Stimulated activated CD4-positive, alpha-beta T cell treated with anti-CD3 and anti-CD28 coated beads, Interleukin-1b, Interleukin-23, amount 100 ng/mL, for 1 hour (primary cell): Measurements from ENCODE around the gene CTNNAL1.
"Not testable (repeated sequence)": the region's sequence is repeated elsewhere in the genome, so short reads cannot be mapped to it uniquely, and the experiment has no call there.

Experiments used
- DNase-seq, 2 donors: peaks; one replicate each; pipeline ENCODE4 v3.0.0-alpha.2; 2020; ENCODE audit warnings: low read depth in 2 of 2

CTNNAL1 gene

GRCh38 chr9:108983885-108984284 lies 29.4 kb downstream of the CTNNAL1 start:
- DNase-seq = no peak

GRCh38 chr9:108980893-108981292 lies 32.4 kb downstream of the CTNNAL1 start:
- no peak for DNase-seq

GRCh38 chr9:108978205-108978604 lies 35.1 kb downstream of the CTNNAL1 start:
- DNase-seq = no peak

GRCh38 chr9:108973895-108974294 lies 39.4 kb downstream of the CTNNAL1 start:
- no peak for DNase-seq

GRCh38 chr9:108972626-108973209 lies 40.6 kb downstream of the CTNNAL1 start:
- DNase-seq = no peak

GRCh38 chr9:108972186-108972585 lies 41.1 kb downstream of the CTNNAL1 start:
- DNase-seq = no peak

- not testable (repeated sequence) for DNase-seq
These were observed 41.9 kb downstream of the CTNNAL1 start for GRCh38 chr9:108971392-108971791.

GRCh38 chr9:108967916-108968315 lies 45.4 kb downstream of the CTNNAL1 start:
- no peak for DNase-seq

GRCh38 chr9:108963459-108964143 lies 49.7 kb downstream of the CTNNAL1 start:
- no peak for DNase-seq

- DNase-seq = no peak
These were observed 52.1 kb downstream of the CTNNAL1 start for GRCh38 chr9:108961151-108961550.

- no peak for DNase-seq
These were observed 53.0 kb downstream of the CTNNAL1 start for GRCh38 chr9:108960331-108960730.

GRCh38 chr9:108956631-108957026 lies 56.7 kb downstream of the CTNNAL1 start:
- DNase-seq = no peak

GRCh38 chr9:108956022-108956630 lies 57.2 kb downstream of the CTNNAL1 start:
- DNase-seq = no peak

GRCh38 chr9:108953983-108954574 lies 59.2 kb downstream of the CTNNAL1 start:
- DNase-seq = no peak

- no peak for DNase-seq
These were observed 61.7 kb downstream of the CTNNAL1 start for GRCh38 chr9:108951578-108951977.

- DNase-seq = no peak
These were observed 63.1 kb downstream of the CTNNAL1 start for GRCh38 chr9:108950168-108950567.

- no peak for DNase-seq
These were observed 73.3 kb downstream of the CTNNAL1 start for GRCh38 chr9:108939975-108940374.

- no peak for DNase-seq
These were observed 75.6 kb downstream of the CTNNAL1 start for GRCh38 chr9:108937561-108938305.

- DNase-seq = peak; percentile 47 to 53
These were observed 78.9 kb downstream of the CTNNAL1 start, which contains the start of gene ABITRAM for GRCh38 chr9:108934323-108934893. ABITRAM (plus strand) TSS chr9:108934400; CDS start chr9:108934487, 87 bp downstream.

- DNase-seq = peak; percentile 78 to 86
These were observed 79.5 kb downstream of the CTNNAL1 start, which contains the start of gene ELP1 for GRCh38 chr9:108933718-108934322. ELP1 (minus strand) TSS chr9:108934124; CDS start chr9:108931146, 2,978 bp downstream.

- DNase-seq = no peak
These were observed 80.0 kb downstream of the CTNNAL1 start for GRCh38 chr9:108933231-108933717.
